Measurements from ENCODE around the gene PEPD.

Gene PEPD

DNA sequence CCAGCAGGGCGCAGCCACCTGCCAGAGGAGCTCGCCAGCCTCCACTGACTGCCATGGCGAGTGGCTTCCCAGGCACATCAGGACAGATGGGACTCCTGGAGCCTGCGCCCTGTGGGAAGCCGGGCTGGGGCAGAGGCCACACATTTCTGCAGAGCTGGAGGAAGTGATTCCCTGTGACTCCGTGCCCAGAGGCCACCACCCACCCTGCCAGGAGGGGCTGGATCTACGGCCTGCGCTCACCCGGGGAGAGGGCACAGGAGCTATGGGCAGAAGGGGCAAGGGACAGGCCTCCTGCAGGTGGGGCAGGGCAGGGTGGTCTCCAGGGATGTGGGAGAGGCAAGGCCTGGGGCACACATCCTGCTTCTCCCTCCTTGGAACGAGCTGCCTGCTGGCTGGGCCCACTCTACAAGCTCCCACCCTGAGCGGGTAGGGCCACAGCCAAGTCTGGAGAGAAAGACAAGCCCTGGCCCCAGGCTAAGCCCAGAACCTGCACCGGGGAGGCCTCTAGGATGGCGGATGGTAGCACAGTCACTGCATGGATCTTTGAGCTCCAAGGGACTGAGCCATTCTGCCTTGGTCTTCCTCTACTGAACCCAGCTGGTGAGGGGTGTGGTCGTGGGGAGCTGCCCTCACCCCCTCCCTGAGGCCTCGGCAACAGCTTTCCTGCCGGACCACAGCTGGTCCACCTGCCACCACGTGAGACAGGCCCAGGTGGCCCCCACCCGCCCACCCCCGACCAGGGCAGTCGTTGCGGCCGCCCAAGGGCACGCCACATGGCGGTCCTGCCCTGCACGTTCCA lies 107.5 kb downstream of the PEPD start:
- Mint-ChIP-seq H3K27me3 (ENCODE audit: low read depth, poor library complexity) (no peaks in the 10 kb centered on the region), H3K4me3 (no peak overlapping the region), H3K36me3 (ENCODE audit: low read depth) (no peaks in the 10 kb centered on the region), H3K27ac (no peak overlapping the region), H3K9me3 (no peaks in the 10 kb centered on the region), H3K4me1 (peaks cover 12% of the 10 kb centered on the region)
- TF ChIP-seq CTCF (IDR thresholded peaks at IDR 0.05) = no peak
- no peak for DNase-seq

GRCh38 chr19:33413426-33413725 lies 108.2 kb downstream of the PEPD start:
- H3K27me3 Mint-ChIP-seq (ENCODE audit: low read depth, poor library complexity) = no peaks in the 10 kb centered on the region
- H3K4me3 Mint-ChIP-seq = no peak overlapping the region
- H3K4me1 Mint-ChIP-seq = peaks cover 12% of the 10 kb centered on the region
- no peak for TF ChIP-seq CTCF (IDR thresholded peaks at IDR 0.05)
- no peak for DNase-seq
- H3K36me3 Mint-ChIP-seq (ENCODE audit: low read depth) = no peaks in the 10 kb centered on the region
- H3K27ac Mint-ChIP-seq = no peak overlapping the region
- H3K9me3 Mint-ChIP-seq = no peaks in the 10 kb centered on the region

DNA sequence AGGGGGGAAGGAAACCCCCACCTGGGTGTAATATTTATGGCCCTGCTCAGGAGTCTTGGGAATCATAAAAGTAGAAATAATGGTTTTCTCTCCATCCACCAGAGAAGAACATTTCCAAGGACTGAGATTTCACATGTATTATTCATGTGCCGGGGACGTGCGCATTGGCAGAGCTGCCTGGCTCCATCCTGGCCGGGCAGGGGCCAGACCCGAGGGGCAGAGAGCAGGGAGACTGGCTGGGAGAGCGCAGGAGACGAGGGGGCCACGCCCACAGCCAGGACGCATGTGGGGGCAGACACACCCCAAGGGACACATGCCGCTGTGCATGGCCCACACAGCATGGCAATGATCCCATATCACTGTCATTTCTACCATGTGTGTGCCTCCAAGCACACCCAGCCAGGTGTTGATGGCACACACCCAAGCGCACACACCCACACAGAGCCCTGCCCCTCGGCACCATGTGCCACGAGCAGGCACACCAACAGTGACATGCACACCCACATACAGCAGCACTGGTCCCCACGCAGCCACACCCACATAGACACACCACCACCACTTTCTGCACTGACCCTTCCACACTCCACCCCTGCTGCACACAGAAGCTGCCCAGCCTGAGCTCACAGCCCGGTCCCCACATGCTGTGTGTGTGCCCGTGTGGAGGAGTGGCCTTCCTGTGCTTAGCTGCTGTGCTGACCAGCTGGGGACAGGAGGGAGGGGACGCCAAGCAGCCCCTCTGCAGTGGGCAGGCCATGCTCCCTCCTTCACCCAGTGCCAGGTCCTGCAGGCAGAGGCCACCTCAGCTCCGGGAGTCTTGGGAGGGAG lies 108.8 kb downstream of the PEPD start:
- Mint-ChIP-seq H3K9me3 (no peaks in the 10 kb centered on the region), H3K27me3 (ENCODE audit: low read depth, poor library complexity) (no peaks in the 10 kb centered on the region), H3K4me1 (peaks cover 12% of the 10 kb centered on the region), H3K36me3 (ENCODE audit: low read depth) (no peaks in the 10 kb centered on the region), H3K27ac (no peak overlapping the region), H3K4me3 (no peak overlapping the region)
- DNase-seq = no peak
- no peak for TF ChIP-seq CTCF (IDR thresholded peaks at IDR 0.05)

DNA sequence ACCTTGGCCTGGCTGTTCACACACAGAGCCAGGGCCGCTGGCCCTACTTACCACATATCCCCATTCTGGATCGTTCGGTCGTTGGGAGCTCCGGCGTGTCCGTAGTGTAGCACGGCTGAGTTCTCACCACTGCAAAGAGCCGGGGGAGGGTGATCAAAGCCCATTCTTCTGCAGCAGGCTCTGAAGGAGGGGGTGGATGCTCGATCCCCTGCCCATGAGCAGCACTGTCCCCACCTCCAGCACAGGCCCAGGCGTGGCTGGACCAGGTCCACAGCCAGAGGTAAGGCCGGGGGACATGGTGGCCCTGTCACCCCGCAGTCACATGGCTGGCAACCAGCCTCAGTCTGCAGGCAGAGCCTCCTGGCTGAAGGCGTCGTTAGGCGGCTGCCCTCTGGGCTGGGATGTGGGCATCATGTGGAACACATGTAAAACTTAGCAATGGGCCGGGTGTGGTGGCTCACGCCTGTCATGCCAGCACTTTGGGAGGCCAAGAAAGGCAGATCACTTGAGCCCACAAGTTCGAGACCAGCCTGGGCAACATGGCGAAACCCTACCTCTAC lies 109.9 kb downstream of the PEPD start:
- Mint-ChIP-seq H3K27ac (no peak overlapping the region), H3K9me3 (no peaks in the 10 kb centered on the region), H3K36me3 (ENCODE audit: low read depth) (no peaks in the 10 kb centered on the region), H3K4me3 (no peak overlapping the region), H3K27me3 (ENCODE audit: low read depth, poor library complexity) (no peaks in the 10 kb centered on the region), H3K4me1 (peaks cover 7% of the 10 kb centered on the region)
- no peak for TF ChIP-seq CTCF (IDR thresholded peaks at IDR 0.05)
- no peak for DNase-seq

GRCh38 chr19:33410915-33411401 lies 110.6 kb downstream of the PEPD start:
- no peak for TF ChIP-seq CTCF (IDR thresholded peaks at IDR 0.05)
- H3K27me3 Mint-ChIP-seq (ENCODE audit: low read depth, poor library complexity) = no peaks in the 10 kb centered on the region
- no peaks in the 10 kb centered on the region for H3K36me3 Mint-ChIP-seq (ENCODE audit: low read depth)
- H3K4me3 Mint-ChIP-seq = no peak overlapping the region
- H3K9me3 Mint-ChIP-seq = no peaks in the 10 kb centered on the region
- DNase-seq = no peak
- H3K4me1 Mint-ChIP-seq = no peaks in the 10 kb centered on the region
- no peak overlapping the region for H3K27ac Mint-ChIP-seq

All from nephron progenitor cell (in vitro differentiated cells).